HG03045 (cell line): ENCODE results near the gene LMAN2L.
"Not testable (repeated sequence)": the region's sequence is repeated elsewhere in the genome, so short reads cannot be mapped to it uniquely, and the experiment has no call there.

Source experiments
- ATAC-seq: cut with Tn5 transposase; IDR thresholded peaks from one replicate; pipeline ENCODE4 v1.9.1; 2021; ENCODE audit warnings: mild to moderate bottlenecking, moderate library complexity; ENCODE audit not compliant: unreplicated experiment

The LMAN2L gene

GRCh38 chr2:96687711-96688640 is 51.9 kb downstream of the LMAN2L start:
- ATAC-seq, result no peak

GRCh38 chr2:96687266-96687665 is 52.6 kb downstream of the LMAN2L start:
- no peak for ATAC-seq

- ATAC-seq, result no peak
These were observed 54.0 kb downstream of the LMAN2L start for GRCh38 chr2:96685577-96686459.

- no peak for ATAC-seq
These were observed 54.8 kb downstream of the LMAN2L start for GRCh38 chr2:96684883-96685576.

GRCh38 chr2:96683972-96684820 is 55.7 kb downstream of the LMAN2L start:
- no peak for ATAC-seq

GRCh38 chr2:96683307-96683706 is 56.6 kb downstream of the LMAN2L start:
- ATAC-seq, result no peak

GRCh38 chr2:96681540-96681939 is 58.3 kb downstream of the LMAN2L start:
- ATAC-seq, result no peak

GRCh38 chr2:96680561-96681141 is 59.2 kb downstream of the LMAN2L start:
- ATAC-seq, result no peak

- ATAC-seq, result no peak
These were observed 60.0 kb downstream of the LMAN2L start for GRCh38 chr2:96679848-96680247.

GRCh38 chr2:96669539-96670215 is 70.2 kb downstream of the LMAN2L start:
- ATAC-seq, result no peak

GRCh38 chr2:96668771-96669170 is 71.1 kb downstream of the LMAN2L start:
- ATAC-seq, result no peak

- not testable (repeated sequence) for ATAC-seq
These were observed 74.1 kb downstream of the LMAN2L start for GRCh38 chr2:96665717-96666116.

GRCh38 chr2:96665083-96665569 is 74.7 kb downstream of the LMAN2L start:
- ATAC-seq, result no peak

- ATAC-seq, result no peak
These were observed 75.4 kb downstream of the LMAN2L start for GRCh38 chr2:96664366-96664925.

- ATAC-seq, result no peak
These were observed 76.0 kb downstream of the LMAN2L start for GRCh38 chr2:96663829-96664228.

- no peak for ATAC-seq
These were observed 76.7 kb downstream of the LMAN2L start for GRCh38 chr2:96663177-96663576.

- ATAC-seq, result no peak
These were observed 77.5 kb downstream of the LMAN2L start for GRCh38 chr2:96662360-96662759.

- no peak for ATAC-seq
These were observed 78.5 kb downstream of the LMAN2L start for GRCh38 chr2:96661324-96661723.

GRCh38 chr2:96656540-96656939 is 83.3 kb downstream of the LMAN2L start:
- no peak for ATAC-seq
